Neural cell (in vitro differentiated cells): ENCODE results near the gene MRPL36. TPM values are rescaled to one million over a fixed set of nuclear protein-coding genes. Genes with fewer than 3 reads are reported as not detected.

ENCODE experiments used
- H2AFZ ChIP-seq: fragments of 200-600, 300-800 bp; sonication (generic), shearing (Covaris generic); 2 replicates; pipeline ENCODE4 v1.6.0; 2014; ENCODE audit warnings: low read depth, mild to moderate bottlenecking, antibody characterized with exemption, low read length, moderate library complexity
- H3F3A ChIP-seq: fragments of 200-600 bp; shearing (Covaris generic); 2 replicates; pipeline ENCODE4 v1.6.1; 2016; ENCODE audit warnings: mild to moderate bottlenecking, moderate library complexity, mixed read lengths, antibody characterized with exemption, low read length; ENCODE audit not compliant: insufficient read depth, poor library complexity, severe bottlenecking
- H3K27ac ChIP-seq: fragments of 200-600, 300-800 bp; sonication (generic), shearing (Covaris generic); 2 replicates; pipeline ENCODE4 v1.5.1; 2014; ENCODE audit warnings: mild to moderate bottlenecking, low read length, moderate library complexity
- H3K27me3 ChIP-seq: fragments of 300-800, 200-600 bp; sonication (generic), shearing (Covaris generic); 2 replicates; pipeline ENCODE4 v1.6.0; 2014; ENCODE audit warnings: mild to moderate bottlenecking, low read depth, low read length, moderate library complexity; ENCODE audit not compliant: insufficient read depth
- H3K36me3 ChIP-seq: fragments of 300-800, 200-600 bp; sonication (generic), shearing (Covaris generic); 2 replicates; pipeline ENCODE4 v1.5.1; 2014; ENCODE audit warnings: mild to moderate bottlenecking, antibody characterized with exemption, low read length, moderate library complexity; ENCODE audit not compliant: insufficient read depth
- H3K4me2 ChIP-seq: fragments of 300-800, 200-600 bp; sonication (generic), shearing (Covaris generic); 2 replicates; pipeline ENCODE4 v1.6.0; 2014; ENCODE audit warnings: mild to moderate bottlenecking, low read length
- H3K4me3 ChIP-seq: fragments of 300-800, 200-600 bp; sonication (generic), shearing (Covaris generic); 2 replicates; pipeline ENCODE4 v1.5.1; 2014; ENCODE audit warnings: mild to moderate bottlenecking, low read length, moderate library complexity
- H3K79me2 ChIP-seq: fragments of 200-600 bp; shearing (Covaris generic); replicated peaks from 2 replicates; pipeline ENCODE4 v1.6.0; 2014; ENCODE audit warnings: mild to moderate bottlenecking, low read length, moderate library complexity; ENCODE audit not compliant: insufficient read depth
- H3K9ac ChIP-seq: fragments of 300-800, 200-600 bp; sonication (generic), shearing (Covaris generic); 2 replicates; pipeline ENCODE4 v1.6.1; 2016; ENCODE audit warnings: mild to moderate bottlenecking, low read length, mixed read lengths
- H3K9me2 ChIP-seq: fragments of 200-600 bp; shearing (Covaris generic); 2 replicates; pipeline ENCODE4 v1.6.1; 2016; ENCODE audit warnings: mild to moderate bottlenecking, low read length, mixed read lengths; ENCODE audit not compliant: insufficient read depth
- H3K9me3 ChIP-seq: fragments of 200-600, 300-800 bp; sonication (generic), shearing (Covaris generic); 2 replicates; pipeline ENCODE4 v1.6.1; 2016; ENCODE audit warnings: mild to moderate bottlenecking, mixed run types, low read length, moderate library complexity, mixed read lengths
- H4K20me1 ChIP-seq: fragments of 200-600 bp; shearing (Covaris generic); 2 replicates; pipeline ENCODE4 v1.6.1; 2016; ENCODE audit warnings: mild to moderate bottlenecking, mixed run types; ENCODE audit not compliant: insufficient read depth
- CTCF ChIP-seq: fragments of 450-650 bp; IDR thresholded peaks from 2 replicates; pipeline ENCODE4 v1.5.1; 2014; ENCODE audit warnings: antibody characterized with exemption, mild to moderate bottlenecking, moderate library complexity; ENCODE audit not compliant: poor library complexity, severe bottlenecking
- EP300 ChIP-seq: fragments of 450-650 bp; conservative IDR thresholded peaks from 2 replicates; pipeline ENCODE4 v1.6.1; 2014; ENCODE audit warnings: antibody characterized with exemption, mild to moderate bottlenecking, moderate library complexity; ENCODE audit not compliant: poor library complexity, severe bottlenecking
- EZH2 ChIP-seq: fragments of 200-600, 300-800 bp; shearing (Covaris generic), sonication (generic); IDR thresholded peaks from 2 replicates; pipeline ENCODE4 v1.6.1; 2014; ENCODE audit warnings: antibody characterized with exemption, low read length, borderline replicate concordance, mild to moderate bottlenecking; ENCODE audit not compliant: insufficient read depth, poor library complexity, severe bottlenecking
- MXI1 ChIP-seq: fragments of 450-650 bp; conservative IDR thresholded peaks from 2 replicates; pipeline ENCODE4 v1.6.1; 2014; ENCODE audit warnings: antibody characterized with exemption, mild to moderate bottlenecking; ENCODE audit not compliant: poor library complexity, severe bottlenecking
- POLR2AphosphoS5 ChIP-seq: IDR thresholded peaks from 2 replicates; pipeline ENCODE4 v1.6.1; 2012
- RAD21 ChIP-seq: fragments of 450-650 bp; conservative IDR thresholded peaks from 2 replicates; pipeline ENCODE4 v1.6.1; 2014; ENCODE audit warnings: antibody characterized with exemption, mild to moderate bottlenecking, moderate library complexity
- REST ChIP-seq: IDR thresholded peaks from 2 replicates; pipeline ENCODE4 v1.6.1; 2012; ENCODE audit warnings: borderline replicate concordance
- SMC3 ChIP-seq: fragments of 450-650 bp; conservative IDR thresholded peaks from 2 replicates; pipeline ENCODE4 v1.6.1; 2014; ENCODE audit warnings: antibody characterized with exemption, mild to moderate bottlenecking, moderate library complexity; ENCODE audit not compliant: poor library complexity
- TAF1 ChIP-seq: IDR thresholded peaks from 2 replicates; pipeline ENCODE4 v1.6.1; 2012; ENCODE audit warnings: low read depth
- polyA plus RNA-seq: library from polyadenylated mRNA; depleted of rRNA; stranded (reverse); fragments of >200 nt; gene quantifications from 2 replicates; pipeline ENCODE4 v1.2.3, GENCODE V29; 2014

Gene MRPL36
- polyA plus RNA-seq, 1 donor from 2014 or later: 51.9 TPM

GRCh38 chr5:1827886-1828397 lies 28.3 kb upstream of the MRPL36 start:
- H3K4me3 ChIP-seq: no peak overlapping the region
- H3F3A ChIP-seq: no peaks in the 10 kb centered on the region
- H3K27ac ChIP-seq: no peak overlapping the region
- no peaks in the 10 kb centered on the region for H4K20me1 ChIP-seq
- H2AFZ ChIP-seq: no peak overlapping the region
- no peaks in the 10 kb centered on the region for H3K27me3 ChIP-seq
- no peaks in the 10 kb centered on the region for H3K79me2 ChIP-seq
- TF ChIP-seq CTCF: no peak
- TF ChIP-seq RAD21: no peak
- no peak for TF ChIP-seq POLR2AphosphoS5
- TF ChIP-seq REST: no peak
- TF ChIP-seq EP300: no peak
- no peak for TF ChIP-seq EZH2
- no peak for TF ChIP-seq TAF1
- no peak for TF ChIP-seq SMC3
- TF ChIP-seq MXI1: no peak
- H3K4me2 ChIP-seq: no peak overlapping the region
- no peaks in the 10 kb centered on the region for H3K9me2 ChIP-seq
- H3K36me3 ChIP-seq: no peaks in the 10 kb centered on the region
- H3K9ac ChIP-seq: no peak overlapping the region
- H3K9me3 ChIP-seq: no peaks in the 10 kb centered on the region

- H3K27ac ChIP-seq: no peak overlapping the region
- H3K4me2 ChIP-seq: no peak overlapping the region
Observed at GRCh38 chr5:1827025-1827885, 27.6 kb upstream of the MRPL36 start.

More at GRCh38 chr5:1827025-1827885, 27.6 kb upstream of the MRPL36 start:
- Histone ChIP-seq H2AFZ (no peak overlapping the region), H3F3A (no peaks in the 10 kb centered on the region), H3K27me3 (no peaks in the 10 kb centered on the region), H3K9me2 (no peaks in the 10 kb centered on the region), H3K9me3 (no peaks in the 10 kb centered on the region), H3K4me3 (no peak overlapping the region), H4K20me1 (no peaks in the 10 kb centered on the region), H3K36me3 (no peaks in the 10 kb centered on the region), H3K9ac (no peak overlapping the region), H3K79me2 (no peaks in the 10 kb centered on the region)
- TF ChIP-seq EZH2: no peak
- TF ChIP-seq RAD21: no peak
- TF ChIP-seq CTCF: no peak
- no peak for TF ChIP-seq TAF1
- TF ChIP-seq REST: no peak
